GM19467 (cell line): ENCODE measurements around the gene NRAS.
"Not testable (repeated sequence)": the region's sequence is repeated elsewhere in the genome, so short reads cannot be mapped to it uniquely, and the experiment has no call there.

Source experiments
- ATAC-seq: cut with Tn5 transposase; IDR thresholded peaks from one replicate; pipeline ENCODE4 v1.9.1; 2021; ENCODE audit warnings: mild to moderate bottlenecking, moderate library complexity; ENCODE audit not compliant: unreplicated experiment

The NRAS gene

GRCh38 chr1:114716304-114717170 is at the start of gene NRAS:
NRAS (minus strand) TSS chr1:114716771; CDS start chr1:114716160, 611 bp downstream.
- peak; percentile 92 for ATAC-seq

DNA sequence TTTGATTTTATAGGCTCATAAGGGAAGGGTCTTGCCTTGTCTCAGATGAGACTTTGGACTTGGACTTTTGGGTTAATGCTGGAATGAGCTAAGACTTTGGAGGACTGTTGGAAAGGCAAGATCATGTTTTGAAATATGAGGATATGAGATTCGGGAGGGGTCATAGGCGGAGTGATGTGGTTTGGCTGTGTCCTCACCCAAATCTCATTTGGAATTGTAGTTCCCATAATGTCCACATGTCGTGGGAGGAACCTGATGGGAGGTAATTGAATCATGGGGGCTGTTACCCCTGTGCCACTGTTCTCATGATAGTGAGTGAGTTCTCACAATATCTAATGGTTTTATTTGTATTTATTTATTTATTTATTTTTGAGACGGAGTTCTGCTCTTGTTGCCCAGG is 48.1 kb upstream of the NRAS start:
- ATAC-seq: no peak

DNA sequence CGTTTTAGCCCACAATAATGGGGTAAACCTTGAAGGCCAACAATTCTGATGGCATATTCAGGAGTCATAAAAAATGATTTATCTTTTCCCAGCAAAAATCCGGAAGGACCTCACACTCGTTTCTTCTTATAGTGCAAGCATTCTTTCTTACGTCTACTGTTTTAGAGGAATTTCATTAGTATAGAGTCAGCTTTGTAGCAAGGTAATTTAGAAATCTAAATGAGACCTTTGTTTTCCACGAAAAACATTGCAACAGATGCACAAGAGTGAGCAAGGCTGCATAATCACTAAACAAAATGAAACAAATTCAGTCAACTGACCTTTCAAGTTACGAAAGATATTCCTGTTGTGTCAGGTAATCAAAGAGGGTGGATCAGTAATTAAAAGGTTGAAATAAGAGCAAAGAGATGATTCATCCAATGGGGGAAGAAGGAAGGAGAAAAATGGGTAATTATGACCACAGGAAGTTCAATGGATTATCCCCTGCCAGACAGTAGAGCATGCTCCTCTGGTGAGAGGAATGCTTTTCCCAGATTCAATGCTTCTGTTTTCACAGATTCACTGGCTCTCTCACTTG is 41.8 kb upstream of the NRAS start:
- no peak for ATAC-seq

DNA sequence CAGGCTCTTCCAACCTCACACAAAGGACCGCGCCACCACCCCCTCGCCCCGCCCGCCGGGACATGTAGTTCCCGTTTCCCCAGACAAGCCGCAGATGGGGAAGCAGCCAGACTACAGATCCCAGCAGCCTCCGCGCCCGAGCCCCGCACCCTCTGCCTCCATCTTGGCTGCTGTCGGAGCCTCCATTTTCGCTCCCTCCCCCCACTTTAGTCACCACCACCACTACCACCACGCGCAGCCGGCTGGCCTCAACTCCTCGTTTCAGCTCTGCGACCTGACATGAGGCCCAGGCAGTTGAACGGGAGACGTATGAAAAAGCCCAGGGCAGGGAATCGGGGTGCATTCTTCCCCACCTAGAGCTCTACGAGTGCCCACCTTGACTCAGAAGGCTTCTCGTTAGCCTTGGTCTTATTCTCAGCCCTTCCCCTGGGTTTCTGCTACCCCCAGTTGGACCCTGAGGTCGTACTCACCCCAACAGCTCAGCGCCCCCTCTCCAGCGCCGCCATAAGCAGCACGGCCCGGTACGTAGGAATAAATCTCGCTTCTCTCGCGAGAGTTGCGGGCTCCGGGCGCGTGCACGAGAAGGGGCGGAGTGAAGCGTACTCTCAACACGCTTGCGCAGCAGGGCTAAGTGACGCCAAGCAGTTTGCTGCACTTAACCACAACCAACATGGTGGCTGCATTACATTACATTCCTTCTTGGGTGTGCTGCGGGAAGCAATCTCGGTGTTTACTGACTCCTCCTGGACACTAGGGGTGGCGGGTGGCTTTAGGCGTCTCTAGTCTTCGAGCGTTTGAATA is 41.1 kb upstream of the NRAS start, which contains the start of gene CSDE1:
Gene CSDE1, minus strand, starts transcription at position 530 of the 801 bp plus-strand sequence. CDS start 18,094 bp downstream, outside the sequence.
- ATAC-seq: peak; percentile 84

- ATAC-seq: peak; percentile 2
Observed at GRCh38 chr1:114756949-114757454, 40.4 kb upstream of the NRAS start.

DNA sequence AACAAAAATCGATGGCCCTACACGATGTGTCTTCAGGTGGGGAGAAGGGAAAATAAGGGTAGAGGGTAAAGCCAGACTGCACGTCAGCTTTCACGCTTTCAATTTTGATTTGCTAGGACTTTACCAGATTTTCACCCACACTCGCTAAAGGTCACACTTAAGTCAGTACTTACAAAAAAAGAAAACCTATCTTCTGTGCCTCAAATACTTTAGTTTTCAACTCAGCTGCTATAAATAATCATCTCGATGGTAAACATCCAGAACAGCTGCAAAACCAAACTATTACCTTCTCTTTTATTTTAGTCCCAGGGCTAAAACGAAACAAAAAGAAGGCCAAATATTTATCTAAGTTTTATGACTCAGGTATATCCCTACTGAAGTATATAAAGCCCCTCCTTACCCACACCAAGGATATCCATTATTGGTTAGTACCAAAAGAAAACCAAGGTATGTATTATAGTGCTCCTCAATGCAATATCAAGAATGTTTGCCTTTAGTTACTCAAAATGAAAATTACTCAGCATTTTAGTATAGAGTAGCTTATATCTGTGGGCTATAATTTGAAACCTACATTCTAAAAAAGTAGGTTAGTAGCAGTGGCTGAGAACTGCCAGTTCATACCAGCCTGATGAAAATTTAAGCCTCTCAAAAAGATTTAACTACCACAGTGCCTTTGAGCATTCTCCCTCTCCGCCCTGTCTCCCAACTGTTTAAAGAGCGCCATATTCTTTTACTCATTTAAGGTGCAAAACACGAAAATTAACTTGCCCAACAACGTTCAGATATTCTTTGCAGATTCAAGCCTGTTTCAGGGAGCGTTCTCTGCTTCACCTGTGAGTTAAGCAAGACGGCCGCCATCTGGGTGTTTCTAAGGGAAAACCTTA is 39.7 kb upstream of the NRAS start:
- ATAC-seq: no peak

GRCh38 chr1:114755006-114755931 is 38.7 kb upstream of the NRAS start:
- no peak for ATAC-seq

GRCh38 chr1:114753702-114754101 is 37.1 kb upstream of the NRAS start:
- not testable (repeated sequence) for ATAC-seq

GRCh38 chr1:114753143-114753542 is 36.6 kb upstream of the NRAS start:
- no peak for ATAC-seq

DNA sequence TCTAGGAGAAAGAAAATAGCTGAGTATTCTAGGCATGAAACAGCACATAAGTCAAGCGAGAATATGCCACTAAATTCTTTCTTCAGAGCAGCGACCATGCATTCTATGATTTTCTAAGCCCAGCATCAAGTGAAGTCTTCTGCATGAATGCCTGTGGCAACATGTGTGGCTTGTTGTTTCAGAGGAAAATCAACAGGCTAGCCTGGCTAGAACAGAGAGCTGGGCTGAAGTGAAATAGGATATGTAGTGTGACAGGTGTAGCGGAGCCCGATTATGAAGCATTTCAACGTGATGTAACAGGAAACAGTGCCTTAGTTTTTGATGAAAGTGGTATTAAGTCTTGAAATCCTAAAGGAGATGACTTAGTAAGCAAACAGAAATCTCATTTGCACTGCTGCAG is 34.2 kb upstream of the NRAS start:
- ATAC-seq: no peak

- ATAC-seq: no peak
Observed at GRCh38 chr1:114749835-114750234, 33.3 kb upstream of the NRAS start.

- no peak for ATAC-seq
Observed at GRCh38 chr1:114746450-114747121, 30.0 kb upstream of the NRAS start.

DNA sequence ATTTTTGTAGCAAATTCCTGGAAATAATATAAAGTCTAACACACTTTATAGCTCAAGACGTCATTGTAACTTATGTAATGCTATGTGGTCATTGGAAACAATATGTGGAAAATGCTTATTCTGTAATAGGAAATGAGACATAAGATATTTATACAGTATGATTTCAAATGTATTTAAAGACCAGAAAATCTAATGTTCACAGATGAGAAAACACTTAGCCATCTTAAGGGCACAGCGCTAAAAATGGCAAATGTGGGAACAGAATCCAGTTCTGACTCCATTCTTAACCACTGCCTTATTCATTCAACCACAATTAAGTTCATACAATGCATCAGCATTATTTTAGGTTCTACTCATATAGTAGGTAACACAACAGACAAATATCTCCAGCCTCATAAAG is 28.7 kb upstream of the NRAS start:
- ATAC-seq: no peak

DNA sequence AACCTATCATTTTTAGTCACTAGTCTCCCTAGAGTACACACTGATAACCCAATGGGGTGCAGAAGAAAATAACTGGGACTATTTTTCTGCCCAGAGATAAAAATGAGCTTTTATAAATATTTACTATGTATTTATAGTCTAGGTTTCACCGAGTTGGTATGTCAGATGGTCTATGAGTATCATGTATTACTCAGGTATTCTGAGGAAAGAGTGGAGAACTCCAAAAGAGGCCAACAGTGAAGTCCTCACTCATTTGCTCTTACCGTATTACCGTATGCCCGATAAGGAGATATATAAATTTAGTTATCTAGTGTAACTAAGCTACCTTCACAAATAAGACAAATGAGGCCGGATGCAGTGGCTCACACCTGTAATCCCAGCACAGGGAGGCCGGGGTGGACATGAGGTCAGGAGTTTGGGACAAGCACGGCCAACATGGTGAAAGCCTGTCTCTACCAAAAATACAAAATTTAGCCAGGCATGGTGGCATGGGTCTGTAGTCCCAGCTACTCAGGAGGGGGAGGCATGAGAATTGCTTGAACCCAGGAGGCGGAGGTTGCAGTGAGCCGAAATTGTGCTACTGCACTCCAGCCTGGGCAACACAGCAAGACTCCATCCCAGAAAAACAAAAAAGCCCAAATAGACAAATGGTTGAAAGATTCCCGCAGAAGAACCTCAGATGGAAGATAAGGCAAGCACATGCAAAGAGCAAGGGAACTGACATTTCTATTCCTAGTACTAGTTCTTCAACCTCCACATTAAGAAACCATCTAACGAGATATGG is 25.6 kb upstream of the NRAS start:
- ATAC-seq: no peak

DNA sequence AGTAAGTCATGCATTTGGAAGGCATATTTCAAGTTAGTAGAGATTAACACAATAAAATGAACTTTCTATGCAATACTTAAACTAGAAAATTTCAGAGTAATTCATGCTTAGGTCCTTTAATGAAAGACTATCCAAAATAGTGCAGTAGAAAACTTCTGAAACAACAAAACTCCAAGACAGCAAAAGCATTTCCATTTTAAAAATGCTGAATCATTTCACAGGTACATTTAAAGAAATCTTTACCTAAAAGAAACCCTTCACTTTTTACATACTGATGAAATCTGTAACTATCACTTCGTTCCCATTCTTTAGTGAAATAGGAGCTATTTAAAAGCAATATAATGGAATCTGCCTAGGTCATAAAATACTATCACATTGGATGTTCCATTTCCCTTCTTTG is 23.8 kb upstream of the NRAS start:
- no peak for ATAC-seq

GRCh38 chr1:114737314-114737849 is 20.8 kb upstream of the NRAS start:
- no peak for ATAC-seq

- ATAC-seq: no peak
Observed at GRCh38 chr1:114735479-114735878, 18.9 kb upstream of the NRAS start.

GRCh38 chr1:114729782-114730181 is 13.2 kb upstream of the NRAS start:
- no peak for ATAC-seq
